Epithelial cell of proximal tubule (primary cell): Measurements from ENCODE around the gene PPP1CC. TPM values are rescaled to one million over a fixed set of nuclear protein-coding genes. Genes with fewer than 3 reads are reported as not detected.

Experiments
- DNase-seq: peaks from one replicate; pipeline ENCODE4 v3.0.0-alpha.2; 2011; ENCODE audit warnings: low read depth
- H3K4me3 ChIP-seq: 2 replicates; pipeline ENCODE4 v1.5.1; 2011; ENCODE audit warnings: low read depth, mild to moderate bottlenecking, low read length
- total RNA-seq: library from RNA; depleted of rRNA; stranded (reverse); fragments of >200 nt; gene quantifications from 2 replicates; pipeline ENCODE4 v1.2.3, GENCODE V29; 2015
- TF ChIP-seq, protein P1 (sequence below): conservative IDR thresholded peaks from 2 replicates; pipeline ENCODE4 v1.5.1; 2012; ENCODE audit warnings: low read depth, mild to moderate bottlenecking, low read length

PPP1CC gene
- total RNA-seq, 1 donor from 2014 or later, result 86.3 TPM

- no peak for DNase-seq
- H3K4me3 ChIP-seq, result no peak overlapping the region
- TF ChIP-seq, protein P1, sequence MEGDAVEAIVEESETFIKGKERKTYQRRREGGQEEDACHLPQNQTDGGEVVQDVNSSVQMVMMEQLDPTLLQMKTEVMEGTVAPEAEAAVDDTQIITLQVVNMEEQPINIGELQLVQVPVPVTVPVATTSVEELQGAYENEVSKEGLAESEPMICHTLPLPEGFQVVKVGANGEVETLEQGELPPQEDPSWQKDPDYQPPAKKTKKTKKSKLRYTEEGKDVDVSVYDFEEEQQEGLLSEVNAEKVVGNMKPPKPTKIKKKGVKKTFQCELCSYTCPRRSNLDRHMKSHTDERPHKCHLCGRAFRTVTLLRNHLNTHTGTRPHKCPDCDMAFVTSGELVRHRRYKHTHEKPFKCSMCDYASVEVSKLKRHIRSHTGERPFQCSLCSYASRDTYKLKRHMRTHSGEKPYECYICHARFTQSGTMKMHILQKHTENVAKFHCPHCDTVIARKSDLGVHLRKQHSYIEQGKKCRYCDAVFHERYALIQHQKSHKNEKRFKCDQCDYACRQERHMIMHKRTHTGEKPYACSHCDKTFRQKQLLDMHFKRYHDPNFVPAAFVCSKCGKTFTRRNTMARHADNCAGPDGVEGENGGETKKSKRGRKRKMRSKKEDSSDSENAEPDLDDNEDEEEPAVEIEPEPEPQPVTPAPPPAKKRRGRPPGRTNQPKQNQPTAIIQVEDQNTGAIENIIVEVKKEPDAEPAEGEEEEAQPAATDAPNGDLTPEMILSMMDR, result no peak
Measured at GRCh38 chr12:110680032-110680431, 62.7 kb downstream of the PPP1CC start.

GRCh38 chr12:110679201-110679600 lies 63.5 kb downstream of the PPP1CC start:
- no peak for DNase-seq
- TF ChIP-seq, protein P1, result no peak
- no peak overlapping the region for H3K4me3 ChIP-seq

- DNase-seq, result no peak
- no peak overlapping the region for H3K4me3 ChIP-seq
- TF ChIP-seq, protein P1, result no peak
Measured at GRCh38 chr12:110677982-110678381, 64.7 kb downstream of the PPP1CC start.

GRCh38 chr12:110677206-110677911 lies 65.3 kb downstream of the PPP1CC start:
- DNase-seq, result no peak

GRCh38 chr12:110676171-110676570 lies 66.5 kb downstream of the PPP1CC start:
- TF ChIP-seq, protein P1, result no peak
- DNase-seq, result no peak

More at GRCh38 chr12:110677206-110677911, 65.3 kb downstream of the PPP1CC start:
- TF ChIP-seq, protein P1, result no peak
- H3K4me3 ChIP-seq, result no peak overlapping the region

DNA sequence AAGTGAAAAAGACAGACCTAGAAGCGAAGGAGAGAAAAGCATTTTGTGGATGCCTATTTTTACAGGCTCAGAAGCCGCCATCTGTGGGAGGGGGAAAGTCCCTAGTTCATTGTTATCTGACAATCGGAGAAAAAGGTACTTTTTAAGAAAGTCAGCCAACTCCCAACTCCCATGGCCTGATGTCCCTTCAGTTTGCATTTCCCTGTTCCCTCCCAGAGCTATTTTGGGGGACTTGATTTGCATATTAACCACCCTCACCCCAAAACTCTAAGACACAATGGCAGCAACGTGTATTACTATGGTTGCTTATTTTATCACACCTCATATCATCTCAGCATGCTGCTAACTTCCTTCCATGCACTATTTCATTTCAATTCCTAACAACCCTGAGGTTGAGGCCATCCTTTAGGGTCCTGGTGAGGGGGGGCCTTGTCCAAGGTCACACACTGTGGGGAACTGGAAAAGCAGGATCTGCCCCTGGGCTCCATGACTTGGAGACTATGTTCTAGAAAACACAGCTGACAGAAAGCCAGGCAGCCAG lies 72.5 kb downstream of the PPP1CC start:
- TF ChIP-seq, protein P1, result no peak
- H3K4me3 ChIP-seq, result no peak overlapping the region
- DNase-seq, result no peak

More at GRCh38 chr12:110676171-110676570, 66.5 kb downstream of the PPP1CC start:
- no peak overlapping the region for H3K4me3 ChIP-seq

Other genes starting within 250 kb of the PPP1CC start
- gene VPS29, start 240.8 kb downstream of the PPP1CC start, total RNA-seq, result 90.1 and 158 TPM in 2 replicates
- gene RAD9B, start 240.6 kb downstream of the PPP1CC start, total RNA-seq, result 0.22 TPM in 1 of 2 replicates, not detected in the other
- 6.2 and 6.9 TPM in 2 replicates for gene PPTC7, start 159.6 kb downstream of the PPP1CC start, total RNA-seq
- gene TCTN1, start 128.8 kb downstream of the PPP1CC start, total RNA-seq, result 11.4 and 15.3 TPM in 2 replicates
- 1.4 and 2.5 TPM in 2 replicates for gene HVCN1, start 53.8 kb downstream of the PPP1CC start, total RNA-seq
- gene CCDC63, start 104.1 kb upstream of the PPP1CC start, total RNA-seq, result not detected in 2 replicates
- gene MYL2, start 177.7 kb upstream of the PPP1CC start, total RNA-seq, result not detected in 2 replicates